Heart left ventricle (tissue), 16 donors: ENCODE measurements around the gene ESPNL. TPM values are rescaled to one million over a fixed set of nuclear protein-coding genes. Genes with fewer than 3 reads are reported as not detected.

ENCODE experiments used
- ATAC-seq, 4 donors: fragments of 200-7000 bp; cut with Tn5 transposase; one replicate each; pipeline ENCODE4 v1.9.1; 2020 to 2022; ENCODE audit warnings: moderate library complexity in 4 of 4, mild to moderate bottlenecking in 3 of 4, moderate number of reproducible peaks in 1 of 4
- DNase-seq, 5 donors: peaks; one replicate each; pipeline ENCODE4 v3.0.0-alpha.2; 2020
- H3K27ac ChIP-seq, 12 donors: fragments of 200-600 bp; sonication (generic) in 4 of 12; one replicate each; pipeline versions ENCODE4 v1.5.0 to v1.8.0; 2016 to 2022; ENCODE audit warnings: mild to moderate bottlenecking in 2 of 12
- H3K27me3 ChIP-seq, 9 donors: fragments of 200-600 bp; sonication (generic) in 2 of 9; one replicate each; pipeline versions ENCODE4 v1.5.1 to v1.8.0; 2016 to 2022; ENCODE audit warnings: mild to moderate bottlenecking in 3 of 9
- H3K36me3 ChIP-seq, 9 donors: fragments of 200-600 bp; sonication (generic) in 2 of 9; one replicate each; pipeline versions ENCODE4 v1.5.0 to v1.8.0; 2018 to 2022; ENCODE audit warnings: mild to moderate bottlenecking in 2 of 9
- H3K4me1 ChIP-seq, 12 donors: fragments of 200-600 bp; sonication (generic) in 4 of 12; one replicate each; pipeline versions ENCODE4 v1.5.0 to v1.8.0; 2016 to 2022; ENCODE audit warnings: mild to moderate bottlenecking in 3 of 12
- H3K4me3 ChIP-seq, 12 donors: fragments of 200-600 bp; sonication (generic) in 4 of 12; one replicate each; pipeline versions ENCODE4 v1.5.0 to v1.8.0; 2017 to 2022; ENCODE audit warnings: mild to moderate bottlenecking in 9 of 12, moderate library complexity in 4 of 12
- H3K9me3 ChIP-seq, 12 donors: fragments of 200-600 bp; sonication (generic) in 4 of 12; one replicate each; pipeline versions ENCODE4 v1.5.0 to v1.8.0; 2016 to 2022; ENCODE audit warnings: mild to moderate bottlenecking in 1 of 12
- CTCF ChIP-seq, 12 donors: fragments of 200-600 bp; sonication (generic) in 4 of 12; IDR thresholded peaks; one replicate each; pipeline versions ENCODE4 v1.5.0 to v1.8.0; 2018 to 2022; ENCODE audit warnings: antibody characterized with exemption in 12 of 12, mild to moderate bottlenecking in 5 of 12
- POLR2A ChIP-seq, 2 donors: fragments of 450-650 bp; IDR thresholded peaks; one replicate each; pipeline ENCODE4 v1.6.1; 2017; ENCODE audit warnings: antibody characterized with exemption in 2 of 2, mild to moderate bottlenecking in 2 of 2, moderate library complexity in 2 of 2
- WGBS, 4 donors: extraction: QIAGEN DNeasy Blood & Tissue Kit in 2 of 4; methylation state at CpG; one replicate each; pipeline versions ENCODE4 v1.1.5 to v1.1.7; 2013 to 2018; 5-methylcytosine and 5-hydroxymethylcytosine counted together
- intact Hi-C, 10 donors: fragments of 100-400 bp; cut with DNase I; formaldehyde crosslinking; loops; one replicate each; pipeline versions ENCODE4 v1.11.1 to v1.14.2; 2022
- polyA plus RNA-seq, 2 donors: library from polyadenylated mRNA; stranded (reverse); fragments of 200-250 nt; gene quantifications; one replicate each; pipeline ENCODE4 v1.2.3, GENCODE V29; 2013
- total RNA-seq, 9 donors: library from RNA; depleted of rRNA in 2 of 9; stranded (reverse); fragments of >200 nt in 2 of 9; fragmentation: NEBNext Ultra II Directional in 3 of 9; extraction: Animal tissue kit (Norgen Biotek cat#: 25700) in 3 of 9; gene quantifications; one replicate each; pipeline versions ENCODE4 v1.1.0 to v1.2.4, GENCODE V29; 2016 to 2023
- donor health status: ischemic (EF 13 %, LVEDD 7.1; RV severe dilation, severe dysfunction).
- donor health status: healthy with polysubstance abuse.
- donor health status: DM: no; HTN: yes; CAD: no.
- donor health status: DM: no; HTN: no; CAD: no.
- donor health status: ischemic (EF 25% LVEDD 6.9; RV normal size, moderate dysfunction).
- donor health status: ischemic (EF 25% LVEDD 5.7; RV mildly dilated, moderate dysfunction).
- donor health status: healthy.
- donor health status: DM: yes; HTN: yes; CAD: no.
- donor health status: ischemic (EF 35%, LVEDD 5.7; RV mildly dilated, moderate dysfunction).
- donor health status: nonischemic (EF 11% LVEDD 7.7; RV severe dilation, severe dysfunction).
- donor health status: DM: yes; HTN: yes; CAD: no.
- donor health status: PGD.
- donor health status: ischemic (EF 29% LVEDD 5.4; RV normal size, mild dysfunction).
- donor health status: nonischemic (EF 23%, LVEDD 6.1; RV moderate dilation, normal function).

ESPNL gene
- total and polyA plus RNA-seq, 11 donors, result 0.05 to 1.2 (median 0.27) TPM; not detected in 2

GRCh38 chr2:238108423-238109183 is 8.5 kb downstream of the ESPNL start:
- Histone ChIP-seq H3K27me3 (peaks cover 0 to 5% (median 0%) of the 10 kb centered on the region in 9 donors), H3K4me1 (peaks cover 0 to 20% (median 0%) of the 10 kb centered on the region in 12 donors), H3K9me3 (peaks cover 0 to 16% (median 7%) of the 10 kb centered on the region in 12 donors), H3K27ac (no peak overlapping the region), H3K36me3 (no peaks in the 10 kb centered on the region), H3K4me3 (no peak overlapping the region)
- TF ChIP-seq CTCF (IDR thresholded peaks at IDR 0.05) (no peak), POLR2A (IDR thresholded peaks at IDR 0.05) (no peak)
- no peak for ATAC-seq
- 49 to 72% (median 49%) methylated on average over 17 to 19 of the region's 19 CpGs for WGBS, 4 donors
- intact Hi-C loops, result loop anchor here in 1 of 10 donors (10.0 kb wide), 1 partner anchor 254 kb away; the partner anchor contains the start of gene RAMP1
- peak in 4 of 5 donors; percentile 16 to 45 (median 24) for DNase-seq

- H3K27me3 ChIP-seq, result peaks cover 0 to 32% (median 0%) of the 10 kb centered on the region in 9 donors
- H3K36me3 ChIP-seq, result no peaks in the 10 kb centered on the region
- intact Hi-C loops, result no loop called here
- H3K27ac ChIP-seq, result no peak overlapping the region
- DNase-seq (peak in 3 of 5 donors; percentile 8 to 40 (median 17)), ATAC-seq (no peak)
- 88 to 92% (median 89%) methylated on average over 12 to 13 of the region's 13 CpGs for WGBS, 4 donors
- no peak overlapping the region for H3K4me3 ChIP-seq
- H3K9me3 ChIP-seq, result peaks cover 0 to 16% (median 7%) of the 10 kb centered on the region in 12 donors
- H3K4me1 ChIP-seq, result peaks cover 0 to 8% (median 0%) of the 10 kb centered on the region in 12 donors
- TF ChIP-seq POLR2A (IDR thresholded peaks at IDR 0.05), result no peak
- no peak for TF ChIP-seq CTCF (IDR thresholded peaks at IDR 0.05)
Measured at GRCh38 chr2:238113611-238114010, 13.5 kb downstream of the ESPNL start.

- peak in 3 of 5 donors; percentile 18 to 51 (median 20) for DNase-seq
- ATAC-seq, result no peak
- H3K4me1 ChIP-seq, result no peaks in the 10 kb centered on the region
- no peaks in the 10 kb centered on the region for H3K36me3 ChIP-seq
- H3K4me3 ChIP-seq, result no peak overlapping the region
- TF ChIP-seq POLR2A (IDR thresholded peaks at IDR 0.05), result no peak
- TF ChIP-seq CTCF (IDR thresholded peaks at IDR 0.05), result no peak
- H3K9me3 ChIP-seq, result peaks cover 0 to 16% (median 7%) of the 10 kb centered on the region in 12 donors
- peaks cover 0 to 32% (median 0%) of the 10 kb centered on the region in 9 donors for H3K27me3 ChIP-seq
- intact Hi-C loops, result no loop called here
- WGBS, 4 donors, result 67 to 71% (median 70%) methylated on average over 16 of the region's 16 CpGs
- H3K27ac ChIP-seq, result no peak overlapping the region
Measured at GRCh38 chr2:238114331-238114841, 14.2 kb downstream of the ESPNL start.
